Kidney (tissue), 14 donors: ENCODE results near the gene PCDH12. TPM values are rescaled to one million over a fixed set of nuclear protein-coding genes. Genes with fewer than 3 reads are reported as not detected.

Source experiments
- DNase-seq, 5 donors: peaks; one replicate each; pipeline ENCODE4 v3.0.0-alpha.2; 2013 to 2020
- FAIRE-seq: peaks from 2 replicates; lab custom pipeline; 2012; peaks lifted over from hg19 to GRCh38; lab: Jason Lieb, UNC
- H3K27ac ChIP-seq, 2 donors: one replicate each; pipeline ENCODE4 v1.7.0; 2013; ENCODE audit warnings: low read depth in 2 of 2, low read length in 2 of 2, inconsistent platforms in 1 of 2
- H3K27me3 ChIP-seq: one replicate; pipeline ENCODE4 v1.7.1; 2013; ENCODE audit warnings: low read length, inconsistent platforms; ENCODE audit not compliant: control insufficient read depth, insufficient read depth
- H3K36me3 ChIP-seq, 3 donors: one replicate each; pipeline versions ENCODE4 v1.7.0 to v1.7.1; 2013; ENCODE audit warnings: low read length in 3 of 3, control low read depth in 1 of 3, inconsistent platforms in 1 of 3; ENCODE audit not compliant: insufficient read depth in 3 of 3, control insufficient read depth in 2 of 3
- H3K4me1 ChIP-seq, 3 donors: one replicate each; pipeline versions ENCODE4 v1.7.0 to v1.7.1; 2013; ENCODE audit warnings: low read length in 3 of 3, inconsistent platforms in 1 of 3, low read depth in 1 of 3; ENCODE audit not compliant: control insufficient read depth in 2 of 3, insufficient read depth in 2 of 3
- H3K4me3 ChIP-seq, 3 donors: one replicate each; pipeline versions ENCODE4 v1.7.0 to v1.8.1; 2013; ENCODE audit warnings: low read length in 3 of 3, control low read depth in 1 of 3, inconsistent platforms in 1 of 3
- H3K9ac ChIP-seq, 3 donors: one replicate each; pipeline versions ENCODE4 v1.7.0 to v1.7.1; 2013; ENCODE audit warnings: low read length in 3 of 3, control low read depth in 1 of 3, inconsistent platforms in 1 of 3
- H3K9me3 ChIP-seq, 3 donors: one replicate each; pipeline versions ENCODE4 v1.7.0 to v1.7.1; 2013; ENCODE audit warnings: low read length in 3 of 3, control low read depth in 1 of 3, inconsistent platforms in 1 of 3; ENCODE audit not compliant: control insufficient read depth in 2 of 3, insufficient read depth in 1 of 3
- intact Hi-C: fragments of 100-400 bp; cut with DNase I; formaldehyde crosslinking; loops from one replicate; pipeline ENCODE4 v1.11.1; 2022
- polyA plus RNA-seq: library from polyadenylated mRNA; stranded (reverse); fragments of 350-450 nt; fragmentation: Illumina TruSeq; extraction: RNeasy Lipid Tissue Mini Kit (QIAGEN cat#74804); gene quantifications from one replicate; pipeline ENCODE4 v1.2.3, GENCODE V29; 2014; ENCODE audit warnings: low read depth, low replicate concordance; ENCODE audit not compliant: insufficient read depth
- total RNA-seq: library from RNA; stranded (reverse); fragmentation: NEBNext Ultra II Directional; extraction: Animal tissue kit (Norgen Biotek cat#: 25700); gene quantifications from one replicate; pipeline ENCODE4 v1.2.1, GENCODE V29; 2021
- TF ChIP-seq, protein P1 (sequence below): IDR thresholded peaks from 3 replicates; pipeline ENCODE4 v1.5.1; 2012; ENCODE audit warnings: mild to moderate bottlenecking, moderate library complexity, borderline replicate concordance; ENCODE audit not compliant: insufficient read depth; ENCODE audit errors: extremely low read depth
- donor health status: control.
- donor health status: control.
- donor health status: control.
- donor health status: control.
- donor health status: control.
- donor health status: DM: yes; HTN: yes; CAD: no.
- donor health status: Normal renal cell carcinoma (clear cell type).

PCDH12 gene
- total and polyA plus RNA-seq, 2 donors from 2014 or later: 7.4 to 14.1 TPM

DNA sequence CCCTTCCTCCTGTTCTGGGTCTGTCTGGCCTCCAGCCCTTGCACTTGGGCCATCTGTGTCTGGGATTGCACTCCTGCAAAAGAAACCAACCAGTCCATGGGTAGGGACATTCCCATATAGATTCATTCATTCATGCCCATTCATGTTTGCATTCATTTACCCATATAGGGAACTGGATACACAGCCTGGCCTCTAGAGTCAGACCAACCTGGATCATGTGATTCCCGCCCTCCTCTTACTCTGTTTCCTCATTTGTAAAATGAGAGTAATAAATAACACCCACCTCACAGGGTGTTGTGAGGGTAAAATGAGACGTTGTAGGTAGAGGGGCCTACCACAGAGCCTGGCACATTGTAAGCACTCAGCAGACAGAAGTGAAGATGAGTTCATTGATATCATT is 8.5 kb downstream of the PCDH12 start:
- Histone ChIP-seq H3K4me1 (peaks cover 0 to 10% (median 5%) of the 10 kb centered on the region in 3 donors), H3K36me3 (no peaks in the 10 kb centered on the region), H3K27ac (no peak overlapping the region), H3K27me3 (no peaks in the 10 kb centered on the region), H3K9ac (no peak overlapping the region), H3K4me3 (no peak overlapping the region), H3K9me3 (no peaks in the 10 kb centered on the region)
- FAIRE-seq (no peak), DNase-seq (no peak)
- TF ChIP-seq, protein P1, sequence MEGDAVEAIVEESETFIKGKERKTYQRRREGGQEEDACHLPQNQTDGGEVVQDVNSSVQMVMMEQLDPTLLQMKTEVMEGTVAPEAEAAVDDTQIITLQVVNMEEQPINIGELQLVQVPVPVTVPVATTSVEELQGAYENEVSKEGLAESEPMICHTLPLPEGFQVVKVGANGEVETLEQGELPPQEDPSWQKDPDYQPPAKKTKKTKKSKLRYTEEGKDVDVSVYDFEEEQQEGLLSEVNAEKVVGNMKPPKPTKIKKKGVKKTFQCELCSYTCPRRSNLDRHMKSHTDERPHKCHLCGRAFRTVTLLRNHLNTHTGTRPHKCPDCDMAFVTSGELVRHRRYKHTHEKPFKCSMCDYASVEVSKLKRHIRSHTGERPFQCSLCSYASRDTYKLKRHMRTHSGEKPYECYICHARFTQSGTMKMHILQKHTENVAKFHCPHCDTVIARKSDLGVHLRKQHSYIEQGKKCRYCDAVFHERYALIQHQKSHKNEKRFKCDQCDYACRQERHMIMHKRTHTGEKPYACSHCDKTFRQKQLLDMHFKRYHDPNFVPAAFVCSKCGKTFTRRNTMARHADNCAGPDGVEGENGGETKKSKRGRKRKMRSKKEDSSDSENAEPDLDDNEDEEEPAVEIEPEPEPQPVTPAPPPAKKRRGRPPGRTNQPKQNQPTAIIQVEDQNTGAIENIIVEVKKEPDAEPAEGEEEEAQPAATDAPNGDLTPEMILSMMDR: no peak
- intact Hi-C loops: no loop called here

GRCh38 chr5:141948812-141949211 is 9.2 kb downstream of the PCDH12 start:
- Histone ChIP-seq H3K36me3 (no peaks in the 10 kb centered on the region), H3K4me1 (peaks cover 0 to 10% (median 5%) of the 10 kb centered on the region in 3 donors), H3K27ac (no peak overlapping the region), H3K9ac (no peak overlapping the region), H3K9me3 (no peaks in the 10 kb centered on the region), H3K4me3 (no peak overlapping the region), H3K27me3 (no peaks in the 10 kb centered on the region)
- intact Hi-C loops: no loop called here
- no peak for FAIRE-seq
- DNase-seq: no peak
- TF ChIP-seq, protein P1: no peak

GRCh38 chr5:141947316-141947715 is 10.7 kb downstream of the PCDH12 start:
- intact Hi-C loops: no loop called here
- FAIRE-seq (no peak), DNase-seq (peak in 3 of 5 donors; percentile 26 to 76 (median 62))
- Histone ChIP-seq H3K27me3 (no peaks in the 10 kb centered on the region), H3K9ac (no peak overlapping the region), H3K9me3 (no peaks in the 10 kb centered on the region), H3K4me1 (peaks cover 0 to 14% (median 5%) of the 10 kb centered on the region in 3 donors), H3K27ac (no peak overlapping the region), H3K36me3 (no peaks in the 10 kb centered on the region), H3K4me3 (no peak overlapping the region)
- TF ChIP-seq, protein P1: no peak

DNA sequence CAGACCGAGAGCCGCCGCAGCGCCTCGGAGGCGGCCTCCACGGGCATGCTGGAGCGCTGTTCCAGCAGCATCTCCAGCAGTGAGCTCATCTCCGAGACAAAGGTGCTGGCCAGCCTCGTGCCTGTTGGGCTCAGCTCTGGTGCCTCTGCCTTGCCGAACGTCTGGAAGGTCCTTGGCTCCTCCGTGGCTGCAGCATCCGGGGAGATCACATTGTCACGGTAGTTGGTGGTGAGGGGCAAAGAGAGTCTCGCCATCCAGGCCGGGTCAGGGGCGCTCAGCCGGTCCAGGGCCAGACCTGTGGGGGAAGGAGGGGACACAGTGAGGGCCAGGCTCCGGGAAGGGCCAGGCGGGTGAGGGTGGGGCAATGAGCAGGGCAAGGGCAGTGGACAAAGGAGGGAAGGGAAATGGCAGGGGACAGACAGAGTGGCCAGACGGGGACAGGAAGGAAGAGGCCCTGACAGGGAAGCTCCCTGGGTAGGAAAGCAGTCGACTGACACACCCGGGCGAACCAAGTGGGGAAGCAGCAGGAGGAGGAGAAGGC is 12.4 kb downstream of the PCDH12 start:
- TF ChIP-seq, protein P1: no peak
- H3K36me3 ChIP-seq: no peaks in the 10 kb centered on the region
- FAIRE-seq: no peak
- H3K4me1 ChIP-seq: peaks cover 0 to 10% (median 5%) of the 10 kb centered on the region in 3 donors
- H3K9ac ChIP-seq: no peak overlapping the region
- H3K9me3 ChIP-seq: no peaks in the 10 kb centered on the region
- peak; percentile 52 to 73 (median 62) for DNase-seq
- H3K27me3 ChIP-seq: no peaks in the 10 kb centered on the region
- intact Hi-C loops: no loop called here
- peak overlapping the region; percentile 7 to 56 for H3K27ac ChIP-seq
- no peak overlapping the region for H3K4me3 ChIP-seq
